NCI-H128 (cell line): Measurements from ENCODE around the gene KDM4D.
"Not testable (repeated sequence)": the region's sequence is repeated elsewhere in the genome, so short reads cannot be mapped to it uniquely, and the experiment has no call there.

ENCODE experiments used
- DNase-seq: peaks from one replicate; lab custom pipeline; 2025; ENCODE audit not compliant: unreplicated experiment; lab: John Stamatoyannopoulos, UW

The KDM4D gene

GRCh38 chr11:95025594-95025993, 52.1 kb downstream of the KDM4D start:
- not testable (repeated sequence) for DNase-seq

- no peak for DNase-seq
Measured at GRCh38 chr11:95028357-95028756, 54.8 kb downstream of the KDM4D start.

GRCh38 chr11:95033051-95033450, 59.5 kb downstream of the KDM4D start:
- no peak for DNase-seq

- peak; percentile 3 for DNase-seq
Measured at GRCh38 chr11:95035316-95035715, 61.8 kb downstream of the KDM4D start.

- not testable (repeated sequence) for DNase-seq
Measured at GRCh38 chr11:95037356-95038035, 64.0 kb downstream of the KDM4D start.

GRCh38 chr11:95042239-95042638, 68.7 kb downstream of the KDM4D start:
- DNase-seq = no peak

GRCh38 chr11:95042906-95043305, 69.4 kb downstream of the KDM4D start:
- DNase-seq = no peak

- no peak for DNase-seq
Measured at GRCh38 chr11:95044010-95044409, 70.5 kb downstream of the KDM4D start.

- no peak for DNase-seq
Measured at GRCh38 chr11:95045812-95046211, 72.3 kb downstream of the KDM4D start.
